HepG2 (cell line): Measurements from ENCODE around the gene P3H3. TPM values are rescaled to one million over a fixed set of nuclear protein-coding genes. Genes with fewer than 3 reads are reported as not detected.

Experiments used
- ATAC-seq: fragments of 200-7000 bp; cut with Tn5 transposase; 3 replicates; pipeline ENCODE4 v1.9.1; 2020; ENCODE audit warnings: mild to moderate bottlenecking, moderate library complexity
- BruUV-seq: library from RNA; stranded (reverse); fragments of 400-500 nt; replicated peaks from 2 replicates; lab custom pipeline; 2021; lab: Mats Ljungman, UMichigan
- CTCF ChIA-PET: fragments of 300-600 bp; formaldehyde crosslinking; extraction: SDS; loops from one replicate; lab custom pipeline; 2021; ENCODE audit warnings: low total read pairs, inconsistent platforms, low intra/inter-chr PET ratio; lab: Yijun Ruan, JAX
- POLR2A ChIA-PET: fragments of 350-600 bp; sonication (Branson Sonifier 250); formaldehyde crosslinking; loops from one replicate; lab custom pipeline; 2020; ENCODE audit warnings: antibody characterized with exemption, inconsistent platforms; lab: Yijun Ruan, JAX
- DNase-seq: peaks from one replicate; pipeline ENCODE4 v3.0.0-alpha.2; 2015; ENCODE audit warnings: low spot score
- FAIRE-seq: peaks from 3 replicates; lab custom pipeline; 2011; peaks lifted over from hg19 to GRCh38; lab: Jason Lieb, UNC
- H2AFZ ChIP-seq: one replicate; pipeline ENCODE4 v1.6.1; 2011; ENCODE audit warnings: low read length, inconsistent platforms
- H3K27ac ChIP-seq: fragments of 300-600 bp; 3 replicates; pipeline ENCODE4 v1.8.0; 2011; ENCODE audit warnings: mixed run types, mild to moderate bottlenecking, mixed read lengths, low read length, inconsistent platforms; ENCODE audit not compliant: insufficient read depth; ENCODE audit errors: extremely low read length
- H3K27me3 ChIP-seq, 2 experiments: fragments of 200-600 bp in 1 of 2; 2 replicates in 1 of 2; 3 replicates in 1 of 2; pipeline versions ENCODE4 v1.6.0 to v1.8.0; 2011; ENCODE audit warnings: low read length in 2 of 2, mild to moderate bottlenecking in 2 of 2, moderate library complexity in 2 of 2, inconsistent platforms in 1 of 2; ENCODE audit not compliant: insufficient read depth in 2 of 2, control insufficient read depth in 1 of 2
- H3K36me3 ChIP-seq, 2 experiments: fragments of 200-600 bp in 1 of 2; replicated peaks in 1 of 2; 2 replicates in 1 of 2; 3 replicates in 1 of 2; pipeline versions ENCODE4 v1.5.1 to v1.8.0; 2011; ENCODE audit warnings: low read length in 2 of 2, inconsistent platforms in 1 of 2; ENCODE audit not compliant: insufficient read depth in 2 of 2, control insufficient read depth in 1 of 2
- H3K4me1 ChIP-seq: 2 replicates; pipeline ENCODE4 v1.5.1; 2012; ENCODE audit warnings: low read length, inconsistent platforms; ENCODE audit not compliant: insufficient read depth
- H3K4me2 ChIP-seq: 2 replicates; pipeline ENCODE4 v1.6.0; 2011; ENCODE audit warnings: low read depth, low read length, inconsistent platforms
- H3K4me3 ChIP-seq, 3 experiments: fragments of 200-600 bp in 1 of 3; sonication (generic), shearing (Covaris generic) in 1 of 3; replicated peaks in 1 of 3; 2 replicates each; pipeline ENCODE4 v1.5.1; 2011 to 2016; ENCODE audit warnings: low read length in 3 of 3, inconsistent platforms in 2 of 3, low read depth in 2 of 3, mild to moderate bottlenecking in 2 of 3, control low read depth in 1 of 3, mixed read lengths in 1 of 3; ENCODE audit not compliant: insufficient read depth in 1 of 3
- H3K79me2 ChIP-seq: one replicate; pipeline ENCODE4 v1.6.1; 2011; ENCODE audit warnings: low read length, inconsistent platforms; ENCODE audit not compliant: insufficient read depth
- H3K9ac ChIP-seq: 2 replicates; pipeline ENCODE4 v1.6.0; 2011; ENCODE audit warnings: mild to moderate bottlenecking, low read depth, low read length, inconsistent platforms; ENCODE audit not compliant: insufficient read depth
- H3K9me3 ChIP-seq: 2 replicates; pipeline ENCODE4 v1.5.1; 2012; ENCODE audit warnings: mild to moderate bottlenecking, low read length
- H4K20me1 ChIP-seq: 2 replicates; pipeline ENCODE4 v1.6.0; 2011; ENCODE audit warnings: inconsistent platforms, mild to moderate bottlenecking, low read length, moderate library complexity; ENCODE audit not compliant: insufficient read depth
- AGO2 ChIP-seq: fragments of 200-400 bp; formaldehyde crosslinking; optimal IDR thresholded peaks from 2 replicates; pipeline ENCODE3; 2017; ENCODE audit warnings: mild to moderate bottlenecking, low read depth, low read length, moderate library complexity
- CBFB ChIP-seq: sonication (generic); formaldehyde crosslinking; IDR thresholded peaks from 2 replicates; pipeline ENCODE4 v1.4.0; 2020; ENCODE audit warnings: missing genetic modification reagents
- CBX1 ChIP-seq: IDR thresholded peaks from one replicate; pipeline ENCODE4 v1.6.1; 2016; ENCODE audit warnings: antibody characterized with exemption, low read depth
- CEBPZ ChIP-seq: IDR thresholded peaks from 2 replicates; pipeline ENCODE4 v1.6.1; 2012; ENCODE audit warnings: low read length, improper control_type of control experiment
- FOXA3 ChIP-seq: IDR thresholded peaks from 2 replicates; pipeline ENCODE4 v1.6.1; 2016; ENCODE audit warnings: missing genetic modification reagents, missing compliant biosample characterization
- POGZ ChIP-seq: sonication (generic); formaldehyde crosslinking; IDR thresholded peaks from 2 replicates; pipeline ENCODE4 v1.4.0; 2020; ENCODE audit warnings: mild to moderate bottlenecking, missing genetic modification reagents
- STAG1 ChIP-seq: sonication (generic); formaldehyde crosslinking; IDR thresholded peaks from 2 replicates; pipeline ENCODE4 v1.4.0; 2020; ENCODE audit warnings: missing genetic modification reagents
- ZKSCAN1 ChIP-seq: fragments of 150-350 bp; IDR thresholded peaks from 2 replicates; pipeline ENCODE4 v1.6.1; 2014; ENCODE audit warnings: low read length
- ZNF235 ChIP-seq: sonication (generic); formaldehyde crosslinking; IDR thresholded peaks from 2 replicates; pipeline ENCODE4 v1.8.1; 2023; ENCODE audit warnings: mild to moderate bottlenecking, missing genetic modification reagents, borderline replicate concordance
- ZNF260 ChIP-seq: sonication (generic); formaldehyde crosslinking; IDR thresholded peaks from 2 replicates; pipeline ENCODE4 v1.4.0; 2020; ENCODE audit warnings: missing genetic modification reagents, low read depth, mild to moderate bottlenecking, borderline replicate concordance
- ZNF768 ChIP-seq: sonication (generic); formaldehyde crosslinking; IDR thresholded peaks from 2 replicates; pipeline ENCODE4 v1.4.0; 2020; ENCODE audit warnings: missing genetic modification reagents
- ZNF781 ChIP-seq: sonication (generic); formaldehyde crosslinking; IDR thresholded peaks from 2 replicates; pipeline ENCODE4 v1.5.1; 2020; ENCODE audit warnings: borderline replicate concordance, mild to moderate bottlenecking, missing genetic modification reagents; ENCODE audit errors: not compliant biosample characterization
- WGBS: methylation state at CpG from one replicate; pipeline ENCODE4 v1.1.6; 2017; ENCODE audit warnings: low lambda C conversion rate; 5-methylcytosine and 5-hydroxymethylcytosine counted together
- in situ Hi-C: cut with HindIII; loops from 2 replicates; pipeline ENCODE4 v1.10.0; 2017; ENCODE audit warnings: low pct_unique_long_range_greater_than_20kb; ENCODE audit not compliant: extremely low pct_ligation_motif_present
- intact Hi-C: fragments of 100-400 bp; cut with micrococcal nuclease; formaldehyde crosslinking; loops from one replicate; pipeline ENCODE4 v1.10.0; 2022; ENCODE audit not compliant: unreplicated experiment
- polyA plus RNA-seq, 8 experiments: library from polyadenylated mRNA; depleted of rRNA in 3 of 8; stranded (reverse) in 7 of 8; unstranded in 1 of 8; fragments of >200 nt; fragmentation: Illumina TruSeq in 4 of 8; extraction: Trizol in 4 of 8; gene quantifications; 2 replicates each; pipeline versions ENCODE4 v1.2.1 to v1.2.3, GENCODE V29; 2011 to 2016; ENCODE audit warnings: low read depth in 4 of 8, missing spikeins in 1 of 8, mixed read lengths in 1 of 8; ENCODE audit not compliant: insufficient read depth in 1 of 8
- total RNA-seq, 5 experiments: library from RNA; depleted of rRNA; stranded (reverse); fragments of >200 nt; fragmentation: Illumina TruSeq; extraction: Trizol; gene quantifications; 2 replicates each; pipeline ENCODE4 v1.2.3, GENCODE V29; 2016; ENCODE audit warnings: low read depth in 1 of 5

Gene P3H3
- total and polyA plus RNA-seq, 2 of the 13 experiments (the other 11 are each of a cell fraction or from before 2014, with no cell fraction given): 20.1 to 20.5 TPM

- Histone ChIP-seq H3K27me3 (no peaks in the 10 kb centered on the region), H3K36me3 (peaks cover 13 to 24% of the 10 kb centered on the region in 2 experiments), H4K20me1 (no peaks in the 10 kb centered on the region), H3K9me3 (no peaks in the 10 kb centered on the region), H2AFZ (no peak overlapping the region), H3K4me3 (no peak overlapping the region), H3K4me1 (no peaks in the 10 kb centered on the region), H3K9ac (no peak overlapping the region), H3K79me2 (no peaks in the 10 kb centered on the region), H3K4me2 (no peak overlapping the region), H3K27ac (no peak overlapping the region)
- TF ChIP-seq ZNF260 (CRISPR knock-in tag): no peak
- no peak for TF ChIP-seq ZNF235 (CRISPR knock-in tag)
- no peak for TF ChIP-seq CEBPZ
- peak; percentile 46 for TF ChIP-seq AGO2
- no peak for TF ChIP-seq POGZ
- no peak for TF ChIP-seq CBFB (CRISPR knock-in tag)
- no peak for TF ChIP-seq ZKSCAN1
- TF ChIP-seq ZNF768 (CRISPR knock-in tag): no peak
- TF ChIP-seq ZNF781 (CRISPR knock-in tag): no peak
- TF ChIP-seq STAG1 (CRISPR knock-in tag): peak; percentile 28; the same call in 1 of the 2 replicates
- no peak for TF ChIP-seq CBX1
- TF ChIP-seq FOXA3 (CRISPR knock-in tag): no peak
- DNase-seq: no peak
- ATAC-seq: peak; percentile 64
- CTCF ChIA-PET: no interaction called here
- FAIRE-seq: no peak
- POLR2A ChIA-PET: no interaction called here
- 92% methylated on average over 8 of the region's 16 CpGs for WGBS
- in situ Hi-C loops (no loop called here), intact Hi-C loops (no loop called here)
- BruUV-seq: no TSS peak
Observed at GRCh38 chr12:6843118-6843902, 15.1 kb downstream of the P3H3 start.
